Endothelial cell of umbilical vein (primary cell): ENCODE data around the gene VPS13A. TPM values are rescaled to one million over a fixed set of nuclear protein-coding genes. Genes with fewer than 3 reads are reported as not detected.

ENCODE experiments used
- BruUV-seq: library from RNA; stranded (reverse); fragments of 400-500 nt; replicated peaks from 2 replicates; lab custom pipeline; 2021; lab: Mats Ljungman, UMichigan
- CTCF ChIA-PET: fragments of 300-600, 350-600 bp; sonication (Branson Sonifier 250); formaldehyde crosslinking; loops from one replicate; lab custom pipeline; 2021; ENCODE audit warnings: antibody characterized with exemption, inconsistent platforms; lab: Charles Lee
- POLR2A ChIA-PET: fragments of 300-600, 350-600 bp; sonication (Branson Sonifier 250); formaldehyde crosslinking; loops from one replicate; lab custom pipeline; 2021; ENCODE audit warnings: antibody characterized with exemption, inconsistent platforms; lab: Charles Lee
- DNase-seq: peaks from one replicate; pipeline ENCODE4 v3.0.0-alpha.2; 2011; ENCODE audit warnings: low read depth, low spot score
- FAIRE-seq: peaks from 2 replicates; lab custom pipeline; 2011; peaks lifted over from hg19 to GRCh38; lab: Jason Lieb, UNC
- H2AFZ ChIP-seq: 2 replicates; pipeline ENCODE4 v1.6.0; 2012; ENCODE audit warnings: low read depth, low read length, control low read depth, inconsistent platforms
- H3K27ac ChIP-seq: 2 replicates; pipeline ENCODE4 v1.5.1; 2011; ENCODE audit warnings: low read depth, mild to moderate bottlenecking, control low read depth, low read length, moderate library complexity; ENCODE audit not compliant: insufficient read depth
- H3K27me3 ChIP-seq, 2 experiments: 2 replicates each; pipeline versions ENCODE4 v1.6.0 to v1.6.1; 2011; ENCODE audit warnings: low read length in 2 of 2, mixed read lengths in 1 of 2; ENCODE audit not compliant: control insufficient read depth in 2 of 2, insufficient read depth in 2 of 2
- H3K36me3 ChIP-seq, 2 experiments: 2 replicates in 1 of 2; 3 replicates in 1 of 2; pipeline ENCODE4 v1.5.1; 2011; ENCODE audit warnings: low read length in 2 of 2, mild to moderate bottlenecking in 1 of 2, moderate library complexity in 1 of 2; ENCODE audit not compliant: control insufficient read depth in 2 of 2, insufficient read depth in 2 of 2; ENCODE audit errors: extremely low read depth in 1 of 2
- H3K4me1 ChIP-seq: 3 replicates; pipeline ENCODE4 v1.5.1; 2011; ENCODE audit warnings: mild to moderate bottlenecking, low read length; ENCODE audit not compliant: control insufficient read depth, insufficient read depth; ENCODE audit errors: extremely low read depth
- H3K4me2 ChIP-seq: 2 replicates; pipeline ENCODE4 v1.6.1; 2011; ENCODE audit warnings: low read length, control low read depth, mixed read lengths; ENCODE audit not compliant: insufficient read depth
- H3K4me3 ChIP-seq, 3 experiments: fragments of 200-600 bp in 1 of 3; sonication (generic), shearing (Covaris generic) in 1 of 3; replicated peaks in 1 of 3; 2 replicates each; pipeline ENCODE4 v1.5.1; 2011 to 2016; ENCODE audit warnings: control low read depth in 3 of 3, low read length in 3 of 3, mild to moderate bottlenecking in 2 of 3, inconsistent platforms in 1 of 3, low read depth in 1 of 3, moderate library complexity in 1 of 3; ENCODE audit not compliant: insufficient read depth in 1 of 3
- H3K79me2 ChIP-seq: 2 replicates; pipeline ENCODE4 v1.6.0; 2012; ENCODE audit warnings: low read length, inconsistent platforms; ENCODE audit not compliant: control insufficient read depth, insufficient read depth
- H3K9ac ChIP-seq: replicated peaks from 2 replicates; pipeline ENCODE3; 2011; ENCODE audit warnings: low read length, control low read depth; ENCODE audit not compliant: insufficient read depth; ENCODE audit errors: extremely low read depth
- H3K9me1 ChIP-seq: replicated peaks from 3 replicates; pipeline ENCODE4 v1.6.0; 2011; ENCODE audit warnings: mild to moderate bottlenecking, low read length; ENCODE audit not compliant: control insufficient read depth, insufficient read depth; ENCODE audit errors: extremely low read depth
- H3K9me3 ChIP-seq: replicated peaks from 2 replicates; pipeline ENCODE4 v1.5.1; 2012; ENCODE audit warnings: low read length, inconsistent platforms; ENCODE audit not compliant: control insufficient read depth, insufficient read depth
- H4K20me1 ChIP-seq: replicated peaks from 2 replicates; pipeline ENCODE3; 2011; ENCODE audit warnings: mild to moderate bottlenecking, low read length; ENCODE audit not compliant: control insufficient read depth, insufficient read depth; ENCODE audit errors: extremely low read depth
- CTCF ChIP-seq, 2 donors: IDR thresholded peaks; 1 replicate in 1 of 2; 2 replicates in 1 of 2; pipeline ENCODE4 v1.5.1; 2011; ENCODE audit warnings: low read length in 2 of 2, mild to moderate bottlenecking in 2 of 2, moderate library complexity in 2 of 2, control low read depth in 1 of 2, inconsistent platforms in 1 of 2, low read depth in 1 of 2; ENCODE audit not compliant: insufficient read depth in 1 of 2; ENCODE audit errors: extremely low read depth in 1 of 2
- EZH2 ChIP-seq: IDR thresholded peaks from 2 replicates; pipeline ENCODE4 v1.6.1; 2012; ENCODE audit warnings: borderline replicate concordance, low read depth, mild to moderate bottlenecking, moderate library complexity, low read length, inconsistent platforms; ENCODE audit not compliant: severe bottlenecking
- FOS ChIP-seq: IDR thresholded peaks from 2 replicates; pipeline ENCODE4 v1.6.1; 2011; ENCODE audit warnings: mild to moderate bottlenecking, low read length, moderate library complexity, borderline replicate concordance; ENCODE audit not compliant: insufficient read depth
- GATA2 ChIP-seq: IDR thresholded peaks from 2 replicates; pipeline ENCODE4 v1.7.0; 2011; ENCODE audit warnings: low read depth, mild to moderate bottlenecking, moderate library complexity, mixed read lengths, low read length; ENCODE audit not compliant: insufficient read length, insufficient read depth
- JUN ChIP-seq: IDR thresholded peaks from 2 replicates; pipeline ENCODE4 v1.6.1; 2011; ENCODE audit warnings: borderline replicate concordance, low read depth; ENCODE audit not compliant: insufficient read length, insufficient read depth
- MAX ChIP-seq: IDR thresholded peaks from 2 replicates; pipeline ENCODE4 v1.6.1; 2011; ENCODE audit not compliant: insufficient read depth, insufficient read length
- MYC ChIP-seq: IDR thresholded peaks from one replicate; pipeline ENCODE4 v1.6.1; 2011; ENCODE audit warnings: mild to moderate bottlenecking, low read depth, low read length
- POLR2A ChIP-seq: IDR thresholded peaks from 2 replicates; pipeline ENCODE4 v1.6.1; 2012; ENCODE audit warnings: low read depth, mild to moderate bottlenecking, control low read depth, low read length
- POLR2AphosphoS5 ChIP-seq: IDR thresholded peaks from 2 replicates; pipeline ENCODE4 v1.6.1; 2012; ENCODE audit warnings: low read depth, mild to moderate bottlenecking, control low read depth, low read length, moderate library complexity; ENCODE audit not compliant: insufficient read depth
- dilution Hi-C: fragments of 300-500 bp; cut with MboI; formaldehyde crosslinking; loops from one replicate; pipeline ENCODE4 v1.15.0; 2019; ENCODE audit warnings: low sequenced_read_pairs; ENCODE audit not compliant: extremely low pct_ligation_motif_present
- intact Hi-C: fragments of 100-400 bp; cut with micrococcal nuclease; formaldehyde crosslinking; loops from one replicate; pipeline ENCODE4 v1.10.0; 2022
- polyA plus RNA-seq, 4 experiments: library from polyadenylated mRNA; depleted of rRNA in 3 of 4; stranded (reverse) in 3 of 4; unstranded in 1 of 4; fragments of >200 nt; gene quantifications; 2 replicates each; pipeline versions ENCODE4 v1.2.1 to v1.2.3, GENCODE V29; 2011 to 2012; ENCODE audit warnings: missing spikeins in 1 of 4
- total RNA-seq: library from RNA; stranded (reverse); gene quantifications from 2 replicates; pipeline ENCODE4 v1.2.3, GENCODE V29; 2021

The VPS13A gene
- total and polyA plus RNA-seq, 2 donors (not counting 3 experiments of a cell fraction or from before 2014, with no cell fraction given) = 4.7 to 33.3 TPM

- TF ChIP-seq POLR2AphosphoS5 (no peak), MAX (no peak), FOS (no peak), CTCF (IDR thresholded peaks at IDR 0.05; ENCODE audit: extremely low read depth in 1 of 2, insufficient read depth in 1 of 2, low read depth in 1 of 2, low read length in 2 of 2) (no peak), GATA2 (no peak), EZH2 (no peak), MYC (no peak), JUN (no peak), POLR2A (no peak)
- intact Hi-C loops (no loop called here), dilution Hi-C loops (no loop called here)
- Histone ChIP-seq H3K9me3 (no peaks in the 10 kb centered on the region), H3K4me3 (no peak overlapping the region), H3K4me1 (no peaks in the 10 kb centered on the region), H3K27me3 (no peaks in the 10 kb centered on the region), H2AFZ (no peak overlapping the region), H3K4me2 (no peak overlapping the region), H4K20me1 (no peaks in the 10 kb centered on the region), H3K9ac (no peak overlapping the region), H3K9me1 (no peaks in the 10 kb centered on the region), H3K79me2 (no peaks in the 10 kb centered on the region), H3K36me3 (peaks cover 0 to 2% of the 10 kb centered on the region in 2 experiments), H3K27ac (no peak overlapping the region)
- DNase-seq = no peak
- POLR2A ChIA-PET = no interaction called here
- FAIRE-seq = no peak
- no TSS peak for BruUV-seq
- CTCF ChIA-PET = no interaction called here
Measured at GRCh38 chr9:77325058-77325457, 147.7 kb downstream of the VPS13A start.
